Neural progenitor cell (in vitro differentiated cells): ENCODE data around the gene SOX10. TPM values are rescaled to one million over a fixed set of nuclear protein-coding genes. Genes with fewer than 3 reads are reported as not detected.

ENCODE experiments used
- DNase-seq: peaks from one replicate; pipeline ENCODE4 v3.0.0-alpha.2; 2016; ENCODE audit warnings: low spot score
- H2AFZ ChIP-seq: fragments of 200-600 bp; sonication (generic); replicated peaks from 2 replicates; pipeline ENCODE4 v1.6.1; 2016; ENCODE audit warnings: antibody characterized with exemption
- H3F3A ChIP-seq: fragments of 200-600 bp; sonication (generic); 2 replicates; pipeline ENCODE4 v1.6.1; 2016; ENCODE audit warnings: antibody characterized with exemption, low read depth
- H3K27ac ChIP-seq: fragments of 200-600 bp; sonication (generic); 2 replicates; pipeline ENCODE4 v1.5.1; 2016; ENCODE audit warnings: mild to moderate bottlenecking
- H3K27me3 ChIP-seq: fragments of 200-600 bp; sonication (generic); 2 replicates; pipeline ENCODE4 v1.6.1; 2016; ENCODE audit warnings: mild to moderate bottlenecking, moderate library complexity
- H3K36me3 ChIP-seq: fragments of 200-600 bp; sonication (generic); 2 replicates; pipeline ENCODE4 v1.5.1; 2016
- H3K4me1 ChIP-seq: fragments of 200-600 bp; sonication (generic); 2 replicates; pipeline ENCODE4 v1.6.1; 2016; ENCODE audit warnings: mixed run types
- H3K4me2 ChIP-seq: fragments of 200-600 bp; sonication (generic); 2 replicates; pipeline ENCODE4 v1.6.1; 2016
- H3K4me3 ChIP-seq: fragments of 200-600 bp; sonication (generic); 2 replicates; pipeline ENCODE4 v1.5.1; 2016
- H3K79me2 ChIP-seq: fragments of 200-600 bp; sonication (generic); 2 replicates; pipeline ENCODE4 v1.6.1; 2016; ENCODE audit warnings: low read depth
- H3K9ac ChIP-seq: fragments of 200-600 bp; sonication (generic); 2 replicates; pipeline ENCODE4 v1.6.1; 2016
- H3K9me3 ChIP-seq: fragments of 200-600 bp; sonication (generic); 2 replicates; pipeline ENCODE4 v1.5.1; 2016; ENCODE audit warnings: low read depth
- H4K20me1 ChIP-seq: fragments of 200-600 bp; sonication (generic); 2 replicates; pipeline ENCODE4 v1.6.1; 2016; ENCODE audit warnings: low read depth
- H3K27ac Mint-ChIP-seq: 3 replicates; pipeline ENCODE4 v1.8.0; 2021; ENCODE audit warnings: mixed read lengths
- H3K27me3 Mint-ChIP-seq: 2 replicates; pipeline ENCODE4 v1.8.0; 2022; ENCODE audit warnings: low read depth, mild to moderate bottlenecking, inconsistent platforms, moderate library complexity, mixed read lengths; ENCODE audit not compliant: insufficient read depth
- H3K36me3 Mint-ChIP-seq: 3 replicates; pipeline ENCODE4 v1.8.0; 2021; ENCODE audit warnings: mixed read lengths
- H3K4me1 Mint-ChIP-seq: 3 replicates; pipeline ENCODE4 v1.8.0; 2021; ENCODE audit warnings: mixed read lengths
- H3K4me3 Mint-ChIP-seq: 3 replicates; pipeline ENCODE4 v1.8.0; 2021; ENCODE audit warnings: mild to moderate bottlenecking, moderate library complexity, mixed read lengths
- H3K9me3 Mint-ChIP-seq: 3 replicates; pipeline ENCODE4 v1.8.0; 2020; ENCODE audit warnings: mixed read lengths
- EZH2 ChIP-seq: fragments of 200-600 bp; sonication (generic); IDR thresholded peaks from 2 replicates; pipeline ENCODE4 v1.6.1; 2017; ENCODE audit warnings: antibody characterized with exemption, mild to moderate bottlenecking, moderate library complexity
- EZH2phosphoT487 ChIP-seq: fragments of 200-600 bp; sonication (generic); IDR thresholded peaks from 2 replicates; pipeline ENCODE4 v1.6.1; 2017; ENCODE audit warnings: antibody characterized with exemption
- total RNA-seq: library from RNA; depleted of rRNA; stranded (reverse); fragments of >200 nt; gene quantifications from 2 replicates; pipeline ENCODE4 v1.2.3, GENCODE V29; 2015; ENCODE audit warnings: low replicate concordance
- TF ChIP-seq, protein P1 (sequence below): fragments of 200-600 bp; sonication (generic); IDR thresholded peaks from 2 replicates; pipeline ENCODE4 v1.5.1; 2017; ENCODE audit warnings: antibody characterized with exemption, mild to moderate bottlenecking

SOX10 gene
- total RNA-seq, 1 donor from 2014 or later = 0.99 TPM

DNA sequence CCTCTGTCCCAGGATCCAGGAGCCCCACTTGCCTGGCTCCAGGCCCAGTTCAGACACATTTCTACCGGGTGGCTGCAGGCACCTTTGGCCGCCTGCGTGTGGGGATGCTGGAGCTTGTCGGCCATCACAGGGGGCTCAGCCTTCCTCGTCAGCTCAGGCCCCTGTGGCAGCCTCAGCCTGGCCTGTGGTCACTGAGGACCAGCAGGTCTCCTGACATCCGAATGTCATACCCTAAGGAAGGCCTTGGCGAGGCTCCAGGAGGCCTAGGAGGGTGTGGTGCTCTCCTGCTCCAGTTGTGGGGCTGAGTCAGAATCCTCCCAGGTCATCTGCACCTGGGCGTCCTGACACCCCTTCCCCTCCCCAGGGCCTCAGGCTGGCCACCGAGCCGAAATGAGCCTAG lies 14.9 kb upstream of the SOX10 start:
- H3K9me3 ChIP-seq = no peaks in the 10 kb centered on the region
- no peak for TF ChIP-seq EZH2phosphoT487
- no peak for TF ChIP-seq EZH2
- TF ChIP-seq, protein P1, sequence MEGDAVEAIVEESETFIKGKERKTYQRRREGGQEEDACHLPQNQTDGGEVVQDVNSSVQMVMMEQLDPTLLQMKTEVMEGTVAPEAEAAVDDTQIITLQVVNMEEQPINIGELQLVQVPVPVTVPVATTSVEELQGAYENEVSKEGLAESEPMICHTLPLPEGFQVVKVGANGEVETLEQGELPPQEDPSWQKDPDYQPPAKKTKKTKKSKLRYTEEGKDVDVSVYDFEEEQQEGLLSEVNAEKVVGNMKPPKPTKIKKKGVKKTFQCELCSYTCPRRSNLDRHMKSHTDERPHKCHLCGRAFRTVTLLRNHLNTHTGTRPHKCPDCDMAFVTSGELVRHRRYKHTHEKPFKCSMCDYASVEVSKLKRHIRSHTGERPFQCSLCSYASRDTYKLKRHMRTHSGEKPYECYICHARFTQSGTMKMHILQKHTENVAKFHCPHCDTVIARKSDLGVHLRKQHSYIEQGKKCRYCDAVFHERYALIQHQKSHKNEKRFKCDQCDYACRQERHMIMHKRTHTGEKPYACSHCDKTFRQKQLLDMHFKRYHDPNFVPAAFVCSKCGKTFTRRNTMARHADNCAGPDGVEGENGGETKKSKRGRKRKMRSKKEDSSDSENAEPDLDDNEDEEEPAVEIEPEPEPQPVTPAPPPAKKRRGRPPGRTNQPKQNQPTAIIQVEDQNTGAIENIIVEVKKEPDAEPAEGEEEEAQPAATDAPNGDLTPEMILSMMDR = no peak
- no peaks in the 10 kb centered on the region for H3F3A ChIP-seq
- Mint-ChIP-seq H3K4me3 (no peak overlapping the region), H3K27ac (no peak overlapping the region), H3K27me3 (peaks cover 8% of the 10 kb centered on the region), H3K36me3 (no peaks in the 10 kb centered on the region), H3K4me1 (peaks cover 10% of the 10 kb centered on the region), H3K9me3 (no peaks in the 10 kb centered on the region)
- no peak overlapping the region for H2AFZ ChIP-seq
- no peak overlapping the region for H3K4me3 ChIP-seq
- no peaks in the 10 kb centered on the region for H3K79me2 ChIP-seq
- H3K27ac ChIP-seq = no peak overlapping the region
- DNase-seq = no peak
- H3K27me3 ChIP-seq = no peaks in the 10 kb centered on the region
- no peaks in the 10 kb centered on the region for H4K20me1 ChIP-seq
- H3K36me3 ChIP-seq = no peaks in the 10 kb centered on the region
- H3K4me1 ChIP-seq = peaks cover 10% of the 10 kb centered on the region
- no peak overlapping the region for H3K9ac ChIP-seq
- no peak overlapping the region for H3K4me2 ChIP-seq

DNA sequence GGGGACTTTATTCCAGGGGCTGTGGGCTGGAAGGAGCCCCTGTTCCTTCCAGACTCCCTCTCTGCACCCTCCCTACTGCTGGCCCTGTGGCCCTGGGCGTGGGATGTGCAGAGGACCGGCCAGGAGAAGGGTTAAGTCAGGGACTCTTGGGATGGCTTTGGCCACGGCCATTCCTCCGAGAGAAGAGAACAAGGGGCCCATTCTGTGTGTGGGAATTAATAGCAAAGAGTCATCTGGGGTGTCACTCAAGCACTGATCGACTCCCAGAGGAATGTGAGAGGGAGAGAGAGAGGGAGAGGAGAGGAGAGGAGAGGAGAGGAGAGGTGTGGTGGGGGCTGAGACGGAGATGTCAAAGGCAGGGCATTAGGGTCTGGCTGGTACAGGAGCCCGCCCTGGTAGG lies 14.2 kb upstream of the SOX10 start:
- H3K27ac ChIP-seq = no peak overlapping the region
- H3K4me3 Mint-ChIP-seq = no peak overlapping the region

DNA sequence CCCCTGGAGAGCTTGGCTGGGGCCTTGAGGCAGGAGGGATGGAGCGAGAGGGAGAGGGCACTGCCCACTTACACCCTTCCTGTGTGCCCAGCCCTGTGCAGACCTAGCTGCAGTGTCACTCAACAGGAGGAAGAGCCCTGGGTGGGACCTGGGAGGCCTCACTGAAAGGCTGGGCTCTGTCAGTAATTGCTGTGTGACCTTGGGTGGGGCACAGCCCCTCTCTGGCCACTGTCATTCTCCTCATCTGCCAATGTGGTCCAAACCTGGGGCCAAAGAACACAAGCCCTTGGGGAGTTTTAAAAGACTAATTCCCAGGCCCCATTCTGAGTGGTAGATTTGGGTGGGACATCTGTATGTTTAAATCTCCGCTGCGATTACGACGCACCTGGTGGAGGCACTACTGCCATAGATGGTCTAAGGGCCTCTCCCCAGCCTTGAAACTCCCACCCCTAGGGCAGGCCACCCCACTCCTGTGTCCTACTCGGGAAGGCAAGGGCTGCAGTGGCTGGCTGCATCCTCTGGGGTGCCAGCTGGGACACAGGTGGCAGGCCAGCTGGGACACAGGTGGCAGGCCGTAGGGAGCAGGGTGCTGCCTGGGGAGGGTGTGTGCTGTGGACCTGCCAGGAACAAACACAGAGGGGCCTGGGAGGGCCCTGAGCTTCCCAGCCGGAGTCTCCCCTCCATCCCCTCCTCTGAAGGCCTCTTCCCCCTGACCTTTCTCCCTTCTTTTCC lies 12.3 kb upstream of the SOX10 start:
- Histone ChIP-seq H3K9ac (no peak overlapping the region), H3K4me3 (no peak overlapping the region), H3K4me2 (no peak overlapping the region), H3K4me1 (peaks cover 10% of the 10 kb centered on the region), H3K36me3 (no peaks in the 10 kb centered on the region), H3K27ac (no peak overlapping the region), H2AFZ (no peak overlapping the region), H4K20me1 (no peaks in the 10 kb centered on the region), H3F3A (no peaks in the 10 kb centered on the region), H3K79me2 (no peaks in the 10 kb centered on the region), H3K9me3 (no peaks in the 10 kb centered on the region), H3K27me3 (no peaks in the 10 kb centered on the region)
- TF ChIP-seq EZH2 = no peak
- TF ChIP-seq EZH2phosphoT487 = no peak
- TF ChIP-seq, protein P1 = no peak
- H3K27ac Mint-ChIP-seq = peak overlapping the region; percentile 22
- H3K27me3 Mint-ChIP-seq = peaks cover 6% of the 10 kb centered on the region
- peaks cover 10% of the 10 kb centered on the region for H3K4me1 Mint-ChIP-seq
- no peak overlapping the region for H3K4me3 Mint-ChIP-seq
- no peaks in the 10 kb centered on the region for H3K36me3 Mint-ChIP-seq
- H3K9me3 Mint-ChIP-seq = no peaks in the 10 kb centered on the region
- no peak for DNase-seq

More for the DNA sequence above, 14.2 kb upstream of the SOX10 start:
- Mint-ChIP-seq H3K9me3 (no peaks in the 10 kb centered on the region), H3K4me1 (peaks cover 10% of the 10 kb centered on the region), H3K36me3 (no peaks in the 10 kb centered on the region), H3K27me3 (peaks cover 8% of the 10 kb centered on the region), H3K27ac (peak overlapping the region; percentile 62)
- Histone ChIP-seq H3K4me3 (no peak overlapping the region), H3K4me2 (no peak overlapping the region), H3K36me3 (no peaks in the 10 kb centered on the region), H3F3A (no peaks in the 10 kb centered on the region), H3K79me2 (no peaks in the 10 kb centered on the region), H3K27me3 (no peaks in the 10 kb centered on the region), H3K4me1 (peaks cover 10% of the 10 kb centered on the region), H4K20me1 (no peaks in the 10 kb centered on the region), H3K9me3 (no peaks in the 10 kb centered on the region), H2AFZ (no peak overlapping the region), H3K9ac (no peak overlapping the region)
- no peak for DNase-seq
- TF ChIP-seq, protein P1 = no peak
- TF ChIP-seq EZH2 = no peak
